Uterus (tissue), 2 donors: ENCODE data around the gene ZBTB47.

ENCODE experiments used
- CTCF ChIP-seq, 4 experiments: fragments of 200-600 bp in 2 of 4; fragments of 450-650 bp in 2 of 4; sonication (generic) in 2 of 4; IDR thresholded peaks; one replicate each; pipeline ENCODE4 v1.5.1; 2016 to 2019; ENCODE audit warnings: antibody characterized with exemption in 4 of 4, mild to moderate bottlenecking in 2 of 4, moderate library complexity in 1 of 4
- POLR2A ChIP-seq, 2 donors: fragments of 450-650 bp; IDR thresholded peaks; one replicate each; pipeline ENCODE4 v1.6.1; 2016; ENCODE audit warnings: antibody characterized with exemption in 2 of 2, mild to moderate bottlenecking in 1 of 2, moderate library complexity in 1 of 2

- no peak for TF ChIP-seq CTCF (IDR thresholded peaks at IDR 0.05)
- no peak for TF ChIP-seq POLR2A (IDR thresholded peaks at IDR 0.05)
These were observed 4.2 kb downstream of the ZBTB47 start for GRCh38 chr3:42657675-42658074.
